Prostate gland (tissue), 2 donors: Measurements from ENCODE around the gene EHD1.

ENCODE experiments used
- POLR2A ChIP-seq: fragments of 450-650 bp; IDR thresholded peaks from one replicate; pipeline ENCODE4 v1.6.1; 2016; ENCODE audit warnings: antibody characterized with exemption, mild to moderate bottlenecking
- TF ChIP-seq, protein P1 (sequence below), 4 experiments: fragments of 200-600 bp in 2 of 4; fragments of 450-650 bp in 2 of 4; sonication (generic) in 2 of 4; IDR thresholded peaks; 1 replicate in 3 of 4; 2 replicates in 1 of 4; pipeline ENCODE4 v1.5.1; 2016 to 2019; ENCODE audit warnings: antibody characterized with exemption in 4 of 4, mild to moderate bottlenecking in 2 of 4, moderate library complexity in 2 of 4

DNA sequence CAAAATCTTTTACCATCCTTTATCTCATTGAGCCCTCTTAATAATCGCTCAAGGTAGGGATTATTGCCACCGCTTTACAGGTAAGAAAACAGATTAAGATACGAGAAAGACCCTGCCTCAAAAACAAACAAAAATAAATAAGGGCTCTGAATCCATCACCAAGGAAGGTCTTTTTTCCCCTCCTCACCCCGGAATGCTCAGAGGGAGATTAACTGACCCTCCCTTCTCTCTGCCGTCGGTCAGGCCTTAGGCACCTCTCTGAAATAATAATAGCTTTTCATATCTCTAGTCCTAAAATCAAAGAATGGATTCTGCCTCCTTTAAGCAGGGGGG is 39.2 kb upstream of the EHD1 start:
- TF ChIP-seq, protein P1, sequence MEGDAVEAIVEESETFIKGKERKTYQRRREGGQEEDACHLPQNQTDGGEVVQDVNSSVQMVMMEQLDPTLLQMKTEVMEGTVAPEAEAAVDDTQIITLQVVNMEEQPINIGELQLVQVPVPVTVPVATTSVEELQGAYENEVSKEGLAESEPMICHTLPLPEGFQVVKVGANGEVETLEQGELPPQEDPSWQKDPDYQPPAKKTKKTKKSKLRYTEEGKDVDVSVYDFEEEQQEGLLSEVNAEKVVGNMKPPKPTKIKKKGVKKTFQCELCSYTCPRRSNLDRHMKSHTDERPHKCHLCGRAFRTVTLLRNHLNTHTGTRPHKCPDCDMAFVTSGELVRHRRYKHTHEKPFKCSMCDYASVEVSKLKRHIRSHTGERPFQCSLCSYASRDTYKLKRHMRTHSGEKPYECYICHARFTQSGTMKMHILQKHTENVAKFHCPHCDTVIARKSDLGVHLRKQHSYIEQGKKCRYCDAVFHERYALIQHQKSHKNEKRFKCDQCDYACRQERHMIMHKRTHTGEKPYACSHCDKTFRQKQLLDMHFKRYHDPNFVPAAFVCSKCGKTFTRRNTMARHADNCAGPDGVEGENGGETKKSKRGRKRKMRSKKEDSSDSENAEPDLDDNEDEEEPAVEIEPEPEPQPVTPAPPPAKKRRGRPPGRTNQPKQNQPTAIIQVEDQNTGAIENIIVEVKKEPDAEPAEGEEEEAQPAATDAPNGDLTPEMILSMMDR (IDR thresholded peaks at IDR 0.05), result no peak
- no peak for TF ChIP-seq POLR2A
